Right lobe of liver (tissue), 4 donors: ENCODE data around the gene GJC2.

Experiments used
- CTCF ChIP-seq, 4 donors: fragments of 200-600 bp in 3 of 4; fragments of 450-650 bp in 1 of 4; IDR thresholded peaks; one replicate each; pipeline versions ENCODE4 v1.5.1 to v1.8.0; 2016 to 2022; ENCODE audit warnings: antibody characterized with exemption in 4 of 4, mild to moderate bottlenecking in 2 of 4
- POLR2A ChIP-seq: fragments of 450-650 bp; IDR thresholded peaks from one replicate; pipeline ENCODE4 v1.6.1; 2017; ENCODE audit warnings: antibody characterized with exemption, mild to moderate bottlenecking
- donor health status: DM: no; HTN: no; CAD: no.
- donor health status: DM: no; HTN: no; CAD: no.
- donor health status: DM: no; HTN: yes; CAD: no.

GRCh38 chr1:228176461-228177182, 26.9 kb downstream of the GJC2 start:
- TF ChIP-seq POLR2A, result no peak
- TF ChIP-seq CTCF (IDR thresholded peaks at IDR 0.05), result no peak
